Keratinocyte (primary cell): ENCODE data around the gene SELENOV. TPM values are rescaled to one million over a fixed set of nuclear protein-coding genes. Genes with fewer than 3 reads are reported as not detected.

Source experiments
- DNase-seq: peaks from one replicate; pipeline ENCODE4 v3.0.0-alpha.2; 2011; ENCODE audit warnings: low read depth, missing footprints, low spot score
- FAIRE-seq: peaks from 2 replicates; lab custom pipeline; 2011; peaks lifted over from hg19 to GRCh38; lab: Jason Lieb, UNC
- H2AFZ ChIP-seq: 2 replicates; pipeline ENCODE4 v1.6.0; 2012; ENCODE audit warnings: low read length, control low read depth, inconsistent platforms; ENCODE audit not compliant: control insufficient read depth
- H3K27ac ChIP-seq: 2 replicates; pipeline ENCODE4 v1.5.1; 2011; ENCODE audit warnings: low read length; ENCODE audit not compliant: control insufficient read depth, insufficient read depth
- H3K27me3 ChIP-seq: 3 replicates; pipeline ENCODE4 v1.6.0; 2011; ENCODE audit warnings: low read length; ENCODE audit not compliant: control insufficient read depth, insufficient read depth; ENCODE audit errors: extremely low read depth
- H3K36me3 ChIP-seq, 2 experiments: 2 replicates in 1 of 2; 3 replicates in 1 of 2; pipeline ENCODE4 v1.5.1; 2011; ENCODE audit warnings: low read length in 2 of 2, mild to moderate bottlenecking in 1 of 2; ENCODE audit not compliant: control insufficient read depth in 2 of 2, insufficient read depth in 2 of 2; ENCODE audit errors: extremely low read depth in 1 of 2
- H3K4me1 ChIP-seq: 3 replicates; pipeline ENCODE4 v1.5.1; 2011; ENCODE audit warnings: low read length; ENCODE audit not compliant: control insufficient read depth, insufficient read depth; ENCODE audit errors: extremely low read depth
- H3K4me2 ChIP-seq: 3 replicates; pipeline ENCODE4 v1.6.0; 2011; ENCODE audit warnings: low read depth, low read length; ENCODE audit not compliant: control insufficient read depth, insufficient read depth; ENCODE audit errors: extremely low read depth
- H3K4me3 ChIP-seq, 3 experiments: fragments of 200-600 bp in 1 of 3; sonication (generic) in 1 of 3; 2 replicates in 2 of 3; 3 replicates in 1 of 3; pipeline ENCODE4 v1.5.1; 2011 to 2016; ENCODE audit warnings: low read length in 3 of 3, mild to moderate bottlenecking in 3 of 3, control low read depth in 2 of 3, inconsistent platforms in 1 of 3, low read depth in 1 of 3, mixed read lengths in 1 of 3, mixed run types in 1 of 3, moderate library complexity in 1 of 3; ENCODE audit not compliant: control insufficient read depth in 2 of 3, insufficient read depth in 2 of 3; ENCODE audit errors: extremely low read depth in 1 of 3
- H3K79me2 ChIP-seq: 2 replicates; pipeline ENCODE4 v1.6.0; 2012; ENCODE audit warnings: low read length; ENCODE audit not compliant: control insufficient read depth, insufficient read depth
- H3K9ac ChIP-seq: 3 replicates; pipeline ENCODE4 v1.6.0; 2011; ENCODE audit warnings: low read length; ENCODE audit not compliant: control insufficient read depth, insufficient read depth; ENCODE audit errors: extremely low read depth
- H3K9me1 ChIP-seq: 3 replicates; pipeline ENCODE4 v1.6.0; 2011; ENCODE audit warnings: low read length; ENCODE audit not compliant: control insufficient read depth, insufficient read depth; ENCODE audit errors: extremely low read depth
- H3K9me3 ChIP-seq: 2 replicates; pipeline ENCODE4 v1.5.1; 2012; ENCODE audit warnings: low read depth, low read length; ENCODE audit not compliant: control insufficient read depth
- H4K20me1 ChIP-seq: 3 replicates; pipeline ENCODE4 v1.6.0; 2011; ENCODE audit warnings: low read length; ENCODE audit not compliant: control insufficient read depth, insufficient read depth; ENCODE audit errors: extremely low read depth
- EZH2 ChIP-seq: IDR thresholded peaks from one replicate; pipeline ENCODE4 v1.6.1; 2012; ENCODE audit warnings: inconsistent platforms, mild to moderate bottlenecking, low read length, moderate library complexity
- dilution Hi-C: fragments of 300-500 bp; cut with MboI; formaldehyde crosslinking; loops from one replicate; pipeline ENCODE4 v1.7.0; 2020; ENCODE audit warnings: low sequenced_read_pairs; ENCODE audit not compliant: extremely low pct_ligation_motif_present
- polyA plus RNA-seq, 5 experiments: library from polyadenylated mRNA; depleted of rRNA in 3 of 5; stranded (reverse) in 3 of 5; stranded (forward) in 1 of 5; unstranded in 1 of 5; fragments of >200 nt; gene quantifications; 1 replicate in 1 of 5; 2 replicates in 3 of 5; 3 replicates in 1 of 5; pipeline versions ENCODE4 v1.2.1 to v1.2.3, GENCODE V29; 2011 to 2012; ENCODE audit warnings: missing spikeins in 2 of 5, low read depth in 1 of 5, low replicate concordance in 1 of 5
- TF ChIP-seq, protein P1 (sequence below), 3 experiments: IDR thresholded peaks in 1 of 3; conservative IDR thresholded peaks in 1 of 3; optimal IDR thresholded peaks in 1 of 3; 2 replicates in 2 of 3; 3 replicates in 1 of 3; pipeline versions ENCODE3 to v1.5.1; 2011; ENCODE audit warnings: low read length in 3 of 3, mild to moderate bottlenecking in 3 of 3, moderate library complexity in 2 of 3, control low read depth in 1 of 3, inconsistent platforms in 1 of 3; ENCODE audit not compliant: insufficient read depth in 2 of 3; ENCODE audit errors: extremely low read depth in 1 of 3

The SELENOV gene
- polyA plus RNA-seq, 1 donor (not counting 4 experiments of a cell fraction or from before 2014, with no cell fraction given) = not detected

DNA sequence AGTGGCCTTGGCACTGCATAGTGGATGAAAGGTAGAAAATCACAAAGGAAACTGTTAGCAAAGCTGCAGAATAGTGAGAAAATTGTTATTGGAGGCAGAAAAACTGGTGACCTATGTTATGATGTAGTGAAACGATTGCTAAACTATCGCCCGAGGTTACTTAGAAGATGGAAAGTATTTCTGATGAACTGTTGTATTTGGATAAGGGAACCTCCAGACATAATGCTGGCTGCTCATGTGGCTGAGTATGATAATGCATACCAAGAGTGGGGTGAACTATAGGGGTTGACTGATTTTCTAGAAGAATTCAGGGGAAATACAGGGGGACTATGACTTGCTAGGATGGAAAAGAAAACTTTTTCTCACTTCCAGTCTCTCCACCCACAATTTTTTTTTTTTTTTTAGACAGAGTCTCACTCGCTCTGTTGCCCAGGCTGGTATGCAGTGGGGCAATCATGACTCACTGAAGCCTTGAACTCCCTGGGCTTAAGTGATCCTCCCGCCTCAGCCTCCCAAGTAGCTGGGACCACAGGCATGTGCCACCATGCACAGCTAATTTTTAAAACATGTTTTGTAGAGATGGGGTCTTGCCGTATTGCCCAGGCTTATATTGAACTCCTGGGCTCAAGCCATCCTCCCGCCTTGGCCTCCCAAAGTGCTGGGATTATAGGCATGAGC lies 29.4 kb downstream of the SELENOV start:
- H3K4me3 ChIP-seq = no peak overlapping the region
- H4K20me1 ChIP-seq = no peaks in the 10 kb centered on the region
- H3K4me2 ChIP-seq = peak overlapping the region; percentile 42
- dilution Hi-C loops = no loop called here
- FAIRE-seq = no peak
- no peak overlapping the region for H3K9ac ChIP-seq
- no peaks in the 10 kb centered on the region for H3K27me3 ChIP-seq
- H3K9me1 ChIP-seq = no peaks in the 10 kb centered on the region
- H2AFZ ChIP-seq = no peak overlapping the region
- no peak for TF ChIP-seq EZH2
- TF ChIP-seq, protein P1, sequence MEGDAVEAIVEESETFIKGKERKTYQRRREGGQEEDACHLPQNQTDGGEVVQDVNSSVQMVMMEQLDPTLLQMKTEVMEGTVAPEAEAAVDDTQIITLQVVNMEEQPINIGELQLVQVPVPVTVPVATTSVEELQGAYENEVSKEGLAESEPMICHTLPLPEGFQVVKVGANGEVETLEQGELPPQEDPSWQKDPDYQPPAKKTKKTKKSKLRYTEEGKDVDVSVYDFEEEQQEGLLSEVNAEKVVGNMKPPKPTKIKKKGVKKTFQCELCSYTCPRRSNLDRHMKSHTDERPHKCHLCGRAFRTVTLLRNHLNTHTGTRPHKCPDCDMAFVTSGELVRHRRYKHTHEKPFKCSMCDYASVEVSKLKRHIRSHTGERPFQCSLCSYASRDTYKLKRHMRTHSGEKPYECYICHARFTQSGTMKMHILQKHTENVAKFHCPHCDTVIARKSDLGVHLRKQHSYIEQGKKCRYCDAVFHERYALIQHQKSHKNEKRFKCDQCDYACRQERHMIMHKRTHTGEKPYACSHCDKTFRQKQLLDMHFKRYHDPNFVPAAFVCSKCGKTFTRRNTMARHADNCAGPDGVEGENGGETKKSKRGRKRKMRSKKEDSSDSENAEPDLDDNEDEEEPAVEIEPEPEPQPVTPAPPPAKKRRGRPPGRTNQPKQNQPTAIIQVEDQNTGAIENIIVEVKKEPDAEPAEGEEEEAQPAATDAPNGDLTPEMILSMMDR (optimal IDR thresholded peaks at IDR 0.05 in 1 of 3, IDR thresholded peaks at IDR 0.05 in 1 of 3, conservative IDR thresholded peaks at IDR 0.05 in 1 of 3; ENCODE audit: extremely low read depth in 1 of 3, insufficient read depth in 2 of 3, low read length in 3 of 3) = no peak
- peaks cover 5% of the 10 kb centered on the region for H3K79me2 ChIP-seq
- H3K4me1 ChIP-seq = peaks cover 38% of the 10 kb centered on the region
- H3K27ac ChIP-seq = peak overlapping the region; percentile 50
- H3K36me3 ChIP-seq = no peaks in the 10 kb centered on the region
- DNase-seq = no peak
- no peaks in the 10 kb centered on the region for H3K9me3 ChIP-seq

DNA sequence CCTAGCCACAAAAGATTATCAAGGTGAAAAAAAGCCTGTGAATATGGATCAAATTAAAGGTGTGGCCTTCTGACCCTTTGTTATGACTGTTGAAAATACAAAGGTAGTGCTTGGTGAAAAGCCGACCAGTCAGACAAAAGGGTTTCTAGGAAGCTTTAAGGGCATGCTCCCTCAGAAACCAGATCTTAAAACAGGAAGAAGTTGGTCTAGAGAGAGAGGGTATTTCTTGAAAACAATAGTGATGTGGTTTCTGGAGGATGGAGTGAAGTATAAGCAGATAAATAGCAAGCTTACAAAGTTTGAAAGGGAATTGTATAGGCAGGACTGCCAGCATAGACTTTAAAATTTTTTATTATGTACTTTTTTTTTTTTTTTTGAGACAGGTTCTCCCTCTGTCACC lies 30.0 kb downstream of the SELENOV start:
- H4K20me1 ChIP-seq = no peaks in the 10 kb centered on the region
- H3K27me3 ChIP-seq = no peaks in the 10 kb centered on the region
- H3K9me1 ChIP-seq = no peaks in the 10 kb centered on the region
- no peaks in the 10 kb centered on the region for H3K36me3 ChIP-seq
- H3K27ac ChIP-seq = no peak overlapping the region
- H3K4me3 ChIP-seq = no peak overlapping the region
- H3K9ac ChIP-seq = no peak overlapping the region
- no peak for FAIRE-seq
- H3K4me1 ChIP-seq = peaks cover 38% of the 10 kb centered on the region
- no peaks in the 10 kb centered on the region for H3K9me3 ChIP-seq
- no peak overlapping the region for H2AFZ ChIP-seq
- H3K79me2 ChIP-seq = peaks cover under 1% of the 10 kb centered on the region
- DNase-seq = no peak
- dilution Hi-C loops = no loop called here
- TF ChIP-seq EZH2 = no peak
- TF ChIP-seq, protein P1 (optimal IDR thresholded peaks at IDR 0.05 in 1 of 3, IDR thresholded peaks at IDR 0.05 in 1 of 3, conservative IDR thresholded peaks at IDR 0.05 in 1 of 3; ENCODE audit: extremely low read depth in 1 of 3, insufficient read depth in 2 of 3, low read length in 3 of 3) = no peak
- H3K4me2 ChIP-seq = no peak overlapping the region
